ENCODE measurements around the gene F12.

Gene F12

DNA sequence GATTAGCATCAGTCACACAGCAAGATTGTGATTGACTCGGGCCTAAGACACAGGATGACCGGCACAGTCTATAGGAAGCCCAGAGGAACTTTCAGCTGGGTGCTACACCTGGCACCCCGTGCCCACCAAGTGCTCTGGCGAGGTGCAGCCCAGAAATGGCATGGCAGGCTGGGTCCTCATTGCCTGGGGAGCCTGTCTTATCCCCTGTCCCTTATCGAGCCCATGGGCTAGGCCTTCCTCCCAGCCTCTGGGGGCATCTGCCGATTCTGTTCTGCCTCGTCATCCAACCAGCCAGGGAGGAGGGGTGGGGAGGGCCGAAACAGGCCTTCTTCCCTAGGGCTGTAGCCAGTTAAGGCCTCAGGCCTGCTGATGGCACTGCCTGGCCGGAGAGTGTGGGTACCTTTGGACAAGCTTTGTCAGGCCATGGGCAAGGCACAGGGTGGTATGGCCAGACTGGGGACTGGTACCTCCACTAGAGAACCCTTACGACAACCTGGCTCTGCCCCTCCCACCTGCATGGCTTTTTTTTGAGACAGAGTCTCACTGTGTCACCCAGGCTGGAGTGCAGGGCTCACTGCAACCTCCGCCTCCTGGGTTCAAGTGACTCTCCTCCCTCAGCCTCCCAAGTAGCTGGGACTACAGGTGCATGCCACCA, 18.7 kb upstream of the F12 start:
- DNase-seq (ENCODE audit: extremely low spot score): no peak
- TF ChIP-seq FOXA1 (IDR thresholded peaks at IDR 0.05): no peak
- no peak for TF ChIP-seq SUZ12 (IDR thresholded peaks at IDR 0.05)
- TF ChIP-seq, protein P1, sequence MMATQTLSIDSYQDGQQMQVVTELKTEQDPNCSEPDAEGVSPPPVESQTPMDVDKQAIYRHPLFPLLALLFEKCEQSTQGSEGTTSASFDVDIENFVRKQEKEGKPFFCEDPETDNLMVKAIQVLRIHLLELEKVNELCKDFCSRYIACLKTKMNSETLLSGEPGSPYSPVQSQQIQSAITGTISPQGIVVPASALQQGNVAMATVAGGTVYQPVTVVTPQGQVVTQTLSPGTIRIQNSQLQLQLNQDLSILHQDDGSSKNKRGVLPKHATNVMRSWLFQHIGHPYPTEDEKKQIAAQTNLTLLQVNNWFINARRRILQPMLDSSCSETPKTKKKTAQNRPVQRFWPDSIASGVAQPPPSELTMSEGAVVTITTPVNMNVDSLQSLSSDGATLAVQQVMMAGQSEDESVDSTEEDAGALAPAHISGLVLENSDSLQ (IDR thresholded peaks at IDR 0.05): no peak
- TF ChIP-seq BHLHE40 (IDR thresholded peaks at IDR 0.05; ENCODE audit: borderline replicate concordance): no peak
- no peak for TF ChIP-seq ELF4 (IDR thresholded peaks at IDR 0.05)
- TF ChIP-seq FOXK2 (IDR thresholded peaks at IDR 0.05): no peak
- no peak for TF ChIP-seq HDGF (IDR thresholded peaks at IDR 0.05; ENCODE audit: borderline replicate concordance)
- no peak for TF ChIP-seq ARNT (IDR thresholded peaks at IDR 0.05)
- no peak for TF ChIP-seq FOXM1 (IDR thresholded peaks at IDR 0.05; ENCODE audit: borderline replicate concordance)
- no peak for TF ChIP-seq TARDBP (IDR thresholded peaks at IDR 0.05)
- TF ChIP-seq L3MBTL2 (conservative IDR thresholded peaks at IDR 0.05): no peak
- TF ChIP-seq SP1 (IDR thresholded peaks at IDR 0.05): no peak
- TF ChIP-seq CTBP1 (IDR thresholded peaks at IDR 0.05; ENCODE audit: borderline replicate concordance): no peak
- ChIA-PET CTCF (interaction anchor here (0.6 to 3.2 kb wide), 4 partner anchors 10 to 24 kb away, joined by 3 to 23 read pairs (median 4); no protein-coding TSS in a partner anchor), POLR2A (interaction anchor here (0.6 to 4.7 kb wide), 13 partner anchors 9 to 115 kb away, joined by 3 to 69 read pairs (median 6); partner anchors contain the start of genes F12 and PRR7)

- ChIA-PET CTCF (interaction anchor here (0.6 to 3.2 kb wide), 4 partner anchors 10 to 65 kb away, joined by 3 to 23 read pairs (median 6); no protein-coding TSS in a partner anchor), POLR2A (interaction anchor here (0.6 to 4.7 kb wide), 18 partner anchors 10 to 125 kb away, joined by 3 to 69 read pairs (median 6); partner anchors contain the start of genes F12, LMAN2 and PRR7)
- peak; percentile 95 for TF ChIP-seq L3MBTL2 (conservative IDR thresholded peaks at IDR 0.05)
- no peak for TF ChIP-seq TARDBP (IDR thresholded peaks at IDR 0.05)
- DNase-seq (ENCODE audit: extremely low spot score): no peak
These were observed 18.0 kb upstream of the F12 start for GRCh38 chr5:177427211-177427822.

DNA sequence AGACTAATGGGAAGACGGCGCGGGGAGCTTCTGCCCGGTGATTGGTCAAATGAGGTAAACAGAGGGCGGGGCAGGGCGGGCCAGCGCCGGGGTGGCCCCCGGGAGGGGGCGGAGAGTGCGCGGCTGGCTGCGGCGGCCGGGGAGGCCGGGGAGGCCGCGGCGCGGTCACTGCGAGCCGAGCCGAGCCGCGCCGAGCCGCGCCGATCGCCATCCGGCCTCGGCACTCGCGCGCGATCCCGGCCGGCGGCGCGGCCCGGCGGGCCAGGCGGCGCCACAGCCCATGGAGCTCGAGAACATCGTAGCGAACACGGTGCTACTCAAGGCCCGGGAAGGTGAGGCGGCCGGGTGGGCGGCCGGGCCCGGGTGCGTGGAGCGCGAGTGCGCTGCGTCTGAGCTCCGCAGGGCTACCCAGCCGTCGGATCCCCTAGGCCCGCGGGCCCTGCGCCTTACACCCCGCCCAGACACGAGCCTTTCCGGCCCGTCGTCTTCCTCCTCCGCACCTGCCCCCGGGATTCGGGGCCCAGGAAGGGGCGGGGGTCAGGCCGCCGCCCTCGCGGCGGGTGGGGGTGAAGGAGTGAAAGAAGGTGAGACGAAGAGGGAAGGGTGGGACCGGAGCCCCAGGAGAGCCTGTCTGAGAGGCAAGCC, 17.3 kb upstream of the F12 start, which contains the start of gene GRK6:
Gene GRK6, plus strand, starts transcription at position 111 of the 645 bp plus-strand sequence. Its CDS starts 170 bp downstream, at position 281.
- CTCF ChIA-PET: interaction anchor here (0.6 to 3.2 kb wide), 6 partner anchors 11 to 79 kb away, joined by 3 to 23 read pairs (median 4); no protein-coding TSS in a partner anchor
- POLR2A ChIA-PET: interaction anchor here (0.6 to 4.7 kb wide), 28 partner anchors 11 to 125 kb away, joined by 3 to 69 read pairs (median 5); partner anchors contain the start of genes DBN1, F12, LMAN2 and PDLIM7
- TF ChIP-seq LEF1 (IDR thresholded peaks at IDR 0.05; ENCODE audit: borderline replicate concordance) (no peak), FOXM1 (IDR thresholded peaks at IDR 0.05; ENCODE audit: borderline replicate concordance) (peak; percentile 94)
- no peak for DNase-seq (ENCODE audit: extremely low spot score)

GRCh38 chr5:177425801-177426565, 16.6 kb upstream of the F12 start:
- ChIA-PET POLR2A (interaction anchor here (0.6 to 4.7 kb wide), 25 partner anchors 10 to 124 kb away, joined by 3 to 69 read pairs (median 5); partner anchors contain the start of genes DBN1, F12, LMAN2 and PDLIM7), CTCF (interaction anchor here (0.7 to 3.2 kb wide), 6 partner anchors 22 to 79 kb away, joined by 3 to 23 read pairs (median 3); no protein-coding TSS in a partner anchor)
- DNase-seq (ENCODE audit: extremely low spot score): peak; percentile 100
- TF ChIP-seq HDGF (IDR thresholded peaks at IDR 0.05; ENCODE audit: borderline replicate concordance) (peak; percentile 66; the same call in 1 of the 2 replicates), SP1 (IDR thresholded peaks at IDR 0.05) (peak; percentile 84), FOXK2 (IDR thresholded peaks at IDR 0.05) (no peak), L3MBTL2 (conservative IDR thresholded peaks at IDR 0.05) (peak; percentile 61), NFRKB (IDR thresholded peaks at IDR 0.05) (no peak), CTBP1 (IDR thresholded peaks at IDR 0.05; ENCODE audit: borderline replicate concordance) (no peak), LEF1 (IDR thresholded peaks at IDR 0.05; ENCODE audit: borderline replicate concordance) (no peak), ARNT (IDR thresholded peaks at IDR 0.05) (no peak), ELF4 (IDR thresholded peaks at IDR 0.05) (no peak; the same call in 1 of the 2 replicates), BHLHE40 (IDR thresholded peaks at IDR 0.05; ENCODE audit: borderline replicate concordance) (no peak), FOXM1 (IDR thresholded peaks at IDR 0.05; ENCODE audit: borderline replicate concordance) (no peak; the same call in 1 of the 2 replicates), FOXA1 (IDR thresholded peaks at IDR 0.05) (no peak), TARDBP (IDR thresholded peaks at IDR 0.05) (no peak), SUZ12 (IDR thresholded peaks at IDR 0.05) (no peak), ZNF384 (IDR thresholded peaks at IDR 0.05) (no peak)
- TF ChIP-seq, protein P1 (IDR thresholded peaks at IDR 0.05): peak; percentile 99

DNA sequence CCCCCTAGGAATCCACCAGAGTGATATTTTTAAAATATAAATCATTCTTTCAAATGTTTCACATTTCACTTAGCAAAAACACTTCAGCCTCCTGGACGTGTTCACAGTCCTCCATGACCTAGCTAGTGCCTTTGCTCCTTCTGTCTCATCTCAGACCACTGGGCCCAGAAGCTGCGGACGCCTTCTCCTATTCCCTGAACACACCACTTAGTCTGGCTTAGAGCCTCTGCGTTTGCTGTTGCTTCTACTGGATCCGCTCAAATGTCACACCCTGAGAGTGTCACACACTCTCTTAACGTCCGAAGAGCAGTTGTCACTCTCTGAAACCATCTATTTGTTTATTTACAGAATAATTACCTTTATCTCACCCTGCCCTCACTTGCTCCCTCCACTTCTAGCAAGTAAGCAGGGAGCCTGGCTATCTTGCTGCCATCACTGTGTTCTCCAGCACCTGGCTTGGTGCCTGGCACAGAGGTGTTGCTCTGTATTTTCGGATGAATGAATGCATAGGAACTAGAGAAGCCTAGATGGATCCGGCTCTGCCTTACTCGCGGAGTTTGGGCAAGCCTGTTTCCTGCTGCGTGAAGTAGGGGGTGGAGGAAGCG, 15.9 kb upstream of the F12 start:
- POLR2A ChIA-PET: interaction anchor here (0.9 to 4.7 kb wide), 10 partner anchors 10 to 58 kb away, joined by 3 to 69 read pairs (median 14); partner anchors contain the start of genes F12 and PRR7
- TF ChIP-seq NFRKB (IDR thresholded peaks at IDR 0.05) (no peak), ELF4 (IDR thresholded peaks at IDR 0.05) (no peak), SP1 (IDR thresholded peaks at IDR 0.05) (no peak), LEF1 (IDR thresholded peaks at IDR 0.05; ENCODE audit: borderline replicate concordance) (no peak), ARNT (IDR thresholded peaks at IDR 0.05) (no peak), SUZ12 (IDR thresholded peaks at IDR 0.05) (no peak), BHLHE40 (IDR thresholded peaks at IDR 0.05; ENCODE audit: borderline replicate concordance) (no peak), HDGF (IDR thresholded peaks at IDR 0.05; ENCODE audit: borderline replicate concordance) (no peak)
- no peak for DNase-seq (ENCODE audit: extremely low spot score)
- CTCF ChIA-PET: interaction anchor here (1.1 to 3.2 kb wide), 3 partner anchors 21 to 32 kb away, joined by 3 to 23 read pairs (median 3); no protein-coding TSS in a partner anchor
